Stimulated activated CD4-positive, alpha-beta T cell treated with anti-CD3 and anti-CD28 coated beads, Interleukin-4, amount 100 ng/mL, for 1 hour (primary cell): ENCODE measurements around the gene SLC39A13.

Experiments
- DNase-seq: peaks from one replicate; pipeline ENCODE4 v3.0.0-alpha.2; 2020

SLC39A13 gene

DNA sequence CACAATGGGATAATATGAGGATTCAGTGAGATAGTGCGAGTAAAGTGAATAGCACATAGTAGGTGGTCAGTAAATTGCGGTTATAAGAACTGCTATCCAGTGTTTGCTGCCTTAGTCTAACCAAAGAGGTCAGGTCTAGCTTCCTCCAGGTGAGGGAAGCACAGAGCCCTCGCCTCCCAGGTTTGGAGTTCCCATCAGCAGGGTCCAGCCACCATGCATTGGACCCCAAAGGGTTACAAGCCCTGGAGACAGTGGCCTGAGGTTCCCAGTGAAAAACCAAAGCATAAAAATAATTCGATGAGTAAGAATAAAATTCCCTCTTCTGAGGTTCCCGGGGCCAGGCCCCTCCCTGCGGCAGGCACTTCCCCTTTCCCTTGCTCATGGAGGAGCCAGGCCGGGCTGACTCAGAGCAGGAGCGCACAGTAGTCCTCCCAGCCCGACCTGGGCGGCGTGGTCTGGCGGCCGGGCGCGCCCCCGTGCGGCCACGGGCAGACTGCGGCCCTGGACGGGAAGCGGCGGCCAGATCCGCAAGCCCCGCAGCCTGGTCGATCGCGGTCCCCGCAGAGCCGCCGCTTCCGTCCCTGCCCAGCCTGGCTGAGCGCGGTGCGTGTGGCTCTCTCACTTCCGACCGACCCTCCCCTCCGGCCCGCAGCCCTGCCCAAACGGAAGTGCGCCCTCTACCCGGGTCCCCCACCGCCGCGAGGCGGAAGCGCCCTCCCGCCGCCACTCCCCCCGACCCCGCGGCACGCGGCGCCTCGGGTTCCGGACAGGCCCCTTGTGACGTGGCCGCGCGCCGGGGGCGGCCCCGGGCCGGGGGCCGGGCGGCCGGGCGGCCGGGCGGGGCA lies at the start of gene SLC39A13:
Gene SLC39A13 (plus strand): TSS at position 845 of the 845 bp plus-strand sequence. CDS start 1,505 bp downstream, outside the sequence.
- peak; percentile 90 for DNase-seq

DNA sequence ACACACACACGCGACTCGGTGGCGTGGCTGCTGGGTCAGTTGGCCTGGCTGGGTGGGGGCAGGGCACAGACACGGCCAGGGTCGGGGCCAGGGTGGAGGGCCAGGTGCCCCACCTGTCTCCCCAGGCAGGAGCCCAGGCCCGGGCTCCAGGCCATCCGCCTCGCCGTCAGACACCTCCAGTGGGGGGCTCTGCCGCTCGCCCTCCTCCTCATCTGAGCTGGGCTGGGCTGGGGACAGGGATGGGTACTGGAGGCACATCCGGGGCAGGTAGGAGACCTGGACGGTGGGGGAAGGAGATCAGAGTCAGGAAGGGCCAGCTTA lies 49.7 kb upstream of the SLC39A13 start:
- no peak for DNase-seq

DNA sequence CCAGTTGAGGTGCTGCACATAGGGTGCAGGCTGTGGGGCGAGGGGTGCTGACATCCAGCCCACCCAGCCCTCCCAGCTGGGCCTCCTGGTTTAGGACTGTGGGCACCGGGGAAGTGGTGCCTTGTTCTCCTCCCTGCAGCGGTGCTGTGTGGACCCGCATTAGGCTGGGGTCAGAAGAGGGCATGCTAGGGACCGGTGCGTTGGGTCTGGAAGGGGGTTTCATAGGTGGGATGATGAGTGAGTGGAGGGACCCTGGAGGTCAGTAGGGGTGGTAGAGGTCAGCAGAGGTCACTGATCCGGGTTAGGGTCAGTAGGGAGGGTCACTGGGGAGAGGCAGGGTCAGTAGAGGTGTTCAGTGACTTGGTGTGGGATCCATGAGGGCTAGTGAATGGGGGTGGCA lies 49.2 kb upstream of the SLC39A13 start:
- DNase-seq = no peak

DNA sequence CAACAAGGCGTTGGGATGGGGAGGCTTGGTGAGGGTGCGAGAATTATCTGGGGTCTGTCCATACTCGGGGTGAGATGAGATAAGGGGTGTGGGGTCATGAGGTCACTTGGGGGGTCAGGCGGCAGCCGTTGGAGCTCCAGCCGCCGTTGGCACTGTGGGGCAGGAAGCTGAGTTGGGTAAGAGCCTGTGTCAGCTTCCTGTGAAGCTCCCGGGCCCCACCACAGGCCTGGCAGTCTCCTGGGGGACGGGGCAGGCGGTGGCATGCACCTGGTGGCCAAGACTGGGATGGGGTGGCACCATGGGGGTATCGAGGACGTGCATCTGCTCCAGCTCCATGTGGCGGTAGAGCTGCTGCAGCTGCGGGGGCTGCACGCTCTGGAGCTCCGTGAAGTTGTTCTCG lies 48.8 kb upstream of the SLC39A13 start:
- no peak for DNase-seq

DNA sequence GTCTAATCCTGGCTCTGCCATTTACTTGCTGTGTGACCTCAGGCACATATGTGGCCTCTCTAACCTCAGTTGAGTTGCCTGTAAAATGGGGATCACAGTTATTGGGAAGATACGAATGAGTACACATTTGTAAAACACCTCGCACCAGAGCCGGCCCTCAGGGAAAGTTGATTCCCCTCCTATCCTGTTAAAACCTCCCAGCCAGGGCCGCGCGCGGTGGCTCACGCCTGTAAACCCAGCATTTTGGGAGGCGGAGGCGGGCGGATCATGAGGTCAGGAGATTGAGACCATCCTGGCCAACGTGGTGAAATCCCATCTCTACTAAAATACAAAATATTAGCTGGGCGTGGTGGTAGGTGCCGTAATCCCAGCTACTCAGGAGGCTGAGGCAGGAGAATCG lies 48.0 kb upstream of the SLC39A13 start:
- DNase-seq = no peak

DNA sequence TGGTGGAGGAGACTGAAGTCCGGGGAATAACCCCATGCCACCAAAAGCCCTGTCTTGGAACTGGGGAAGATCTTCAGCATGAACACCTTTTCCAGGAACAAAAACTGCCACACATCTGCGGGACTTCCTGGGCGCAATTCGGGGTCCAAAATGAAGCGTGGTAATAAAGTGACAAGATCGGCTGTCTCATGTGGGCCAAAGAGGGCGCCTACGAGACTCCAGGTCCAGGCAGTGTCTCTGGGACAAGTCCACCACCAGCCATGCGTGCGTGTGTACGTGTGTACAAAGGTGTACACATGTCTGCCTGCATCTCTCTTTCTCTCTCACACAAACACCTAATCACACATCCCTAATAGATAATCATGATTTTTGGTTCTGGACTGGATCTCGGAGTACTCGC lies 47.0 kb upstream of the SLC39A13 start:
- no peak for DNase-seq

DNA sequence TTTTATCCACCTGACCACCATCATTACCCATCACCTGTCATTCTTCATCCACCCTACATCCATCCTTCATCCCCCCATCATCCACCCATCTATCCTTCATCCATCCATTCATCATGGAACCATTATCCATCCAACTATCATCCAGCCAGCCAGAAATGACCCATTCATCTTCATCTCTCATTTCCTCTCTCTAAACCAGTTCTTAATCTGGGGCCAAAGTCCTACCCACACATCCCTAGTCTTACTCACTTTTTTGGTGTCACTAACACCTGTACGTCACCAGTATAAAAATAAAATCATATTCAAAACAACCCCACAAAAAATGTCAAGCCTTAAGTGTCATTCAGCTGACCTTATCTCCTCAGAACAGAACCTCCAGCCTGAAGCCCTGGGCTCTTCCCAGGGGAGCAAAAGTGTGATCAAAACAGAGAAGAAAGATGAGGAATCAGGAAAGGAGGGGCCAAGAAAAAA lies 42.3 kb upstream of the SLC39A13 start:
- DNase-seq = no peak

DNA sequence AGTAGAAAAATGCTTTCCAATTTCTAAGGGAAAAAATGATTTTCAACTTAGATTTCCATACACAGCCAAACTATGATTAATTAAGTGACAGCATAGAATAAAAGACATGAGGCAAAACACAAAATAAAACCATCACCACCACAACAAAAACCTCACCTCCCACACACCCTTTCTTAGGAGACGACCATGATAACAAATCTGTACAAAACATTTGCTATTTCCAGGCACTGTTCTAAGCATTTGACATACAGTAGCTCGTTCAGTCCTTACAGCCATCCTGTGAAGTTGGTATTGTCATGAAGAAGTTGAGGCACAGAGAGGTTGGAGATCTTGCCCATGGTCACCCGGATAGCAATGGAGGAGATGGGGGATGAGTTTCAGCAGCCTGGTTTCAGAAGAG lies 38.7 kb upstream of the SLC39A13 start:
- DNase-seq = no peak

DNA sequence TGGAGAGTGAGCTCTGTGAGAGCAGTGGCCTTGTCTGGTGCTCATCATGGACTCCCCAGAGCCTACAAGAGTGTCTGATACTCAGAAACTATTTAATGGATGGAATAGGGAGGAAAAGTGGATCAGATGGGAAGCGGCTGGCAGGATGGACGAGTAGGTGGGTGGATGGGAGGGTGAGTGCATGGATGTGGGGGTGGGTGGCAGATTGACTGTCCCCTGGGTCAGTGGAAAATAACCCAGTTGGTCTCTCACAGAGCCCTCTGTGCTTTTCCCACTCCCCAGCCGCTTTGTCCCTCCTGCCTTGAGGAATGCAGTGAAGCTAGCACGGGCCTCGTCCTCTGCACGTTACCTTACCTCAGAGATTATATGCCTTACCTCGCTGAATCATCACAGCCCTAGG lies 36.0 kb upstream of the SLC39A13 start:
- DNase-seq = no peak

DNA sequence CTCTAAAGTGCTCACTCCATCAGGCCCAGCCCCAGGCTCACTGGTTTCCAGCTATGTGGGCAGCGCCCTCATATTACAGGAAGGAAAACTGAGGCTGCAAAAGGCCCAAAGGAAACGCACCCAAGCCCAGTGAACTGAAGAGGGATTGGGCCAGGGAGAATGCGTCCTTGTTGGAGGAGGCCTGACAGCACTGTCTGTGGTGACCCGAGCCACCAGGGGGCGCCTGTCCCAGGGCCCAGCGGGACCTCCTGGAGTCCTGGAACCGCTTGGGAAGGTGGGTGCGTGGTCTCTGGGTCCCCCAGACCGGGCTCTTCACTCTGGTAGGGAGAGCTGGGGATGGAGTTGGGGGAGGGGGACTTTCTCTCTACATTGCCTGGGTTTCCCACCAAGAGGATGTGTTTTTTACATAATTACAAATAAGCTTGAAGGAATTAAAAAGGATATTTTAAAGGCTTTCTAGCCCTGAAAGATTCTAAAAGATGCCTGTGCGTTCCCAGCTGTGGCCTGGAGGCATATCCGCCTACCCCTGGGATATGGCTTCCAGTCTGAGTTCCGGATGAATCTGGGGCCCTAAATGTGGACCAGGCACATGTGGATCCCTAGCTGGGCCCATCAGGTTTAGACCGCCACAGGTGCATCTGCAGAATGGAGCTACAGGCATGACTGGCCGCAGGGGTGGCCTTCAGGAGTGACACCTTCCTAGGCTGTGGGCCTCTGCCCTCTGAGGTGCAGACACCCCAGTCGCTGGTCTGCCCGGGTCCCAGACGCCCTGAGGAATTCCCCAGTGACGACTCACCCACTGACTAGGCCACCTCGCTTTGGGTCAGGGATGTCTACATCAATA lies 34.3 kb upstream of the SLC39A13 start:
- peak; percentile 86 for DNase-seq

DNA sequence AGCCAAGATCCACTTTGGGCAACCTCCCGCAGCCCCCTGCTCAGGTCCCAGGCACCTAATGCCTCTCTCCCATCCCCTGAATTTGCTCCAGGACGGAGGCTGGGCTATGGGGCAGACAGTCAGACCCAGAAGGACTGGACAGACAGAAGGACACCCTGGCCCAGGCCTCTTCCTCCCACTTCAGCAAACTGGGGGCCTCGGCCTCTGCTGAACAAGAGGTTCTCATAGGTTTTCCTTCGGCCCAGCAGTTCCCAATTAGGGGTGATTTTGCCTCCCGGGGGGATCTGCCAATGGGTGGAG lies 33.7 kb upstream of the SLC39A13 start:
- no peak for DNase-seq

DNA sequence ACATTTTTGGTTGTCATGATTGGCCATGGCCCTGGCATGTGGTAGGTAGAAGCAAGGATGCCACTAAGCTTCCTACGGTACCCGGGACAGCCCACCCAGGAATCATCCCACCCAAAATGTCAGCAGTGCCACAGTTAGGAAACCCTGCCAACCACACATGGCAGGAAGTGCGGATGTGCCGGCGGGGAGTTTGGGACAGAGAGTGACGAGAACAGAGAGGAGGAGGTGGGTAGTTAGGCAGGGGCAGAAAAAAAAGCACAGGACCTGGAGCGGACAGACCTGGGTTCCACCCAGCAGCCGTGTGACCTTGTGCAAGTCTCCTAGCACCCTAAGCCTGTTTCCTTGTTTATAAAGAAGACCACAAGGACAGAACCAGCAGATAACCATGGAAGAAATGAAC lies 33.4 kb upstream of the SLC39A13 start:
- no peak for DNase-seq

DNA sequence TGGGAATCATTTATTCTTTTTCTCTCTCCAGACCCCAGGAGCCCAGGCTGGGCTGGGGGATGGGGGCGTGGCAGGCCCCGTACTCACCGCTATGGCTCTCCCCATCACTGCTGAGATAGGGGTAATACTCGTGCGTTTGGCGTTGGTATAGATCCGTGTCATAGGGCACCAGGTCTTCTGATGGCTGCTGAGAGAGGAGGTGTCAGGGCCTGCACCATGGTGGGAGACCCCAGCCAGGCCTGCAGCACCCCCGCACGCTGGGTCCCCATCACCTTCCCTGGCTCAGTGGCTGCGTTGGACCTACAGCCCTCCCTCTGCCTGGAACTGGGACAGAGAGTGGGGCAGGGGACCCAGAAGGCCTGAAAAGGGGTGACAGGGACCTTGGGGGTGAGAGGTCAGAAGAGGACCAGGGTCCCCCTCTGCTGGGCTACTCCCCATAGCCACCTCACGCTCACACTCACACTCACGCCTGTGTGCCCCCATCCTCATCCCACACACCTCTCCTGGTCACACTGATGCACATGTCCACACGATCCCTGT lies 32.8 kb upstream of the SLC39A13 start:
- no peak for DNase-seq

DNA sequence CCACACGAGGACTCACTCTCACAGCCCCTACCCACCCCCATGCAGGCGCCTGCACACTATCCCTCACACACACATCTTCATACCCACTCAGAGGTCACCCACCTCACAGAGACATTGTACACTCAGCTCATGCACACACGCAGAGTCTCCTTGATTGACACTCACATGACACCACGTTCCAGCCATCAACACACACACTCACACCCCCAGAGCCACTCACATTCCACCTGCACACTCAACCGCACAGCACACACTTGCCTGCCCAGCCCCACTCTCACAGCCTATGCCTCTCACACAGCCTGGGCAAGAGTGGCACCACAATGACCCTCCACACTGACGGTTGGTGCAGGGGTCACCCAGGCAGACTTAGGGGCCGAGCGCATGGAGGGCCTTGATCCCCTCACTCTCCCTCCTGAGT lies 32.3 kb upstream of the SLC39A13 start:
- no peak for DNase-seq

DNA sequence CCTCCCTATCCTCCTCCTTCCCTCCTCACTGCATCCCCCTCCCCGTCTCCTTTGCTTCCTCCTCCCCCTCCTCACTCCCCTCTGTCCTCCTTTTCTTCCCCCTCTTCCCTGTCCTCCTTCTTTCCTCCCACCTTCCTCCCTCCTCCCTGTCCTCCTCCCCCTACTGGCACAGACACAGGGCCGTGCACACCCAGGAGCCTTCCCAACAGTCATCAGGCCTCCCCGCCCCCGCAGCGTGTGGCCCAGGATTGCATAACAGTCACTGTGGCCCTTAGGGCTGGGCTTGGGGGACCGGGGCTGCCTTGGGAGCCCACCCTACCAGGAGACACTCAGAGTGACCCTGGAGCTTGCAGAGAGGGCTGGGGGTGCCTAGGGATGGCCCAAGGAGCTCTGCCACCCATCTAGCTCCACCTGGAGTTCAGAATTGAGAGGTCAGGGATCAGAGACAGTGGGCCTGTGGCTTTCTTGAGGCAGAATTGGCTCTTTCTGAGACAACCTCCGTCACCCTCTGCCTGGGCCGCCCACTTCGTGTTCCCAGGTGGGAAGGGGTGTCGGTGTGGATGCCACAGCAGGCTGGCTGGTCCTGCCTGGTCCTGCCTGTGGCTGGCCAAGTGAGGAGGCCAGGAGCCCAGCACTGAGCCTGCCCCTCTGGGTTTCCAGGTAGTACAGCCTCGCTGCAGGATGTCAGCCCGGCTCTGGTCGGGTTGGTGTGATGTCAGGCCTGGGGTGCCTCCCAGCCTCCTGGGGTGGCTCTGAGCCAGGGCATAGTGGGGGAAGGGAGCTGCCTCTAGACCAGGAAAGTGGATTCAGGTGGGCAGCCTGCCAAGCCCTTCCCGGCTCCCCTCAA lies 31.6 kb upstream of the SLC39A13 start:
- DNase-seq = no peak

DNA sequence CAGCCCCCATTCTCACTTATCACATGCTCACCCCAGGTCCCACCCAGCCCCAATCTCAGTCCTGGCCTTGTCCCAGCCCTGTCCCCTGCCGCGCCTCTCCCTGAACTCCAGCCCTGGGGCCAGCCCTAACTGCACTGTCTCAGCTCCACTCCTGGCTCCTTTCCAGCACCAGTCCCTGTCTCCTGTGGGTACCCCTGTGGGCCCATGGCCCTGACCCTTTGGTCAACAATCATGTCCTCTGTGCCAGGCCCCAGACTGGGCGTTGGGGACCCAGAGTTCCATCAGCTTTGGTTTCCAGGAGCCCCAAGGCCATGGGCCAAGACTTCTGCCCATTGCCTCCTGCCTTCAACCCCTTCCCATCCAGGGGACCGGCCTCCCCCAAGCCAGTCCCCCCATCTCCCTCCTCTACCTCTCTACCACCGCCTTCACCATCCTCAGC lies 30.8 kb upstream of the SLC39A13 start:
- DNase-seq = no peak

DNA sequence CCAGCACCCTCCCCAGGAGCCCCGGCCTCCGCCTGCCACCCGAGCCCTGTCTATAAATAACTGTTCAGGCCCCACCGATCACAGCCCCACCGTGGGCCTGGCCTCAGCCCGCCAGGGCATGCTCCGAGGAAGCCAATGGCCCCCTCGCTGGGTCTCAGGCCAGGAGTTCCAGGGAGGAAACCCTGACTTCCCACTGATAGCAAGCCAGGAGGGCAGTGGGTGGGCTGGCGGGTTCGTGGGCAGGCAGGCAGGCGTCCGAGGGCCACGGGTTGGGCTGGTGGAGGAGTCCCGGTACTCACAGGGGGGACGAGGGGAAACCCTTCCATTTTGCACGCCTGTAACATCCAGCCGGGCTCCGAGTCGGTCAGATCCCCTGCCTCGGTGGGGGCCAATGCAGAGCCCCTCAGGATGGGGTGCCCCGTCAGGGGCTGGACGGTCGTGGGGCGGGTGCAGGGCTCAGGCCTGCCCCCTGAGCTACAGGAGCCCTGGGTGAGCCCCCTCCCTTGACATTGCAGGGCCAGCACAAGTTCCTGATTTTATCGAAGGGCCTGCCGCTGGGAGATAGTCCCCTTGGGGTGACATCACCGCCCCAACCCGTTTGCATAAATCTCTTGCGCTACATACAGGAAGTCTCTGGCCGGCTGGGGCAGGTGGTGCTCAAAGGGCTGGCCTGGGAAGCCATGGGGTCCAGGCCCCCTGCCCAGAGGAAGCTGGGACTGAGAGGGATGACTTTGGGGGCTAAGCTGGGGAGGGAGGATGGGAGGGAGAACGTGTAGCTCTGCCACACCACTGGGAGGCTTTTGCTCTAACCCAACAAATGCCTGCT lies 30.2 kb upstream of the SLC39A13 start, which contains the start of gene SPI1:
Gene SPI1 (minus strand): TSS at position 538 of the 826 bp plus-strand sequence. CDS start 194 bp downstream, at position 344.
- DNase-seq = no peak

DNA sequence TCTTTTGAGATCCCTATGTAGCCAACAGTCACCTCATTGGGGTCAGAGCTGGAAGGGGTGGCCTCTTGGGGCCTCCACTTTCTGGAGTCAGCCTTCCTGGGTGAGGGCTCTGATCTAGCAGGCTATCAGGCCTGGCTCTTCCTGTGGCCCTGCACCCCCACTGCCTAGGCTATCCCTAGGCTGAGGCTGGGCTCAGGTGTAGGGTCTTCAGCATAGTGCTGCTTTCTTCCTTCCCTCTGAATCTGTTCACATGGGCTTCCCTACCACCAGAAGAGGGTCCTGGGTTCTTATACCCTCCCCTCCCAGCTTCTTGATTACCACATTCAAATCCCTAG lies 29.6 kb upstream of the SLC39A13 start:
- DNase-seq = no peak

DNA sequence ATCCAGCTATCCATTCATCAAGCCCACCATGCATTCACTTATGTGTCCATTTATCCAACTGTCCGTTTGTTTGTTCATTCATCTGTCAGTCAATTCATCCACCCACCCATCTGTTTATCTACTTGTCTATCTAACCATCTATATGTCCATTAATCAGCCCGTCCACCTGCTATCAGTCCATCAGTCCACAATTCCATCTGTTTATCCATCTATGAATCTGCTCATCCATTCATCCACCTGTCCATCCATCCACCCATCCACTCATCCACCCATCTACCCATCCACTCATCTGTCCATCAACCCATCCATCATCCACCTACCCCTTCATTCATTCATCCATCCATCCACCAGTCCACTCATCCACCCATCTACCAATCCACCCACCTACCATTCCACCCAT lies 29.1 kb upstream of the SLC39A13 start:
- no peak for DNase-seq

DNA sequence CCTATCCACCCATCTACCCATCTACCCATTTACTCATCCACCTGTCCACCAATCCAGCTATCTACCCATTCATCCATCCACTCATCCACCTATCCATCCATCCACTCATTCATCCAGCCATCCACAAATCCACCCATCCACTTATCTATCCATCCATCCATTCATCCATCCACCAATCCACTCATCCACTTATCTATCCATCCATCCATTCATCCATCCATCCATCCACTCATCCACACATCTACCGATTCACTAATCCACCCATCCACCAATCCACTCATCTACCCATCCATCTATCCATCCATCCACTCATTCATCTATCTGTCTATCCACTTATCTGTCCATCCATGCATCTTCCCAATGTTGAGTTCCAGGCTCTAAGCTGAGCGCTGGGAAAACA lies 28.3 kb upstream of the SLC39A13 start:
- DNase-seq = no peak

DNA sequence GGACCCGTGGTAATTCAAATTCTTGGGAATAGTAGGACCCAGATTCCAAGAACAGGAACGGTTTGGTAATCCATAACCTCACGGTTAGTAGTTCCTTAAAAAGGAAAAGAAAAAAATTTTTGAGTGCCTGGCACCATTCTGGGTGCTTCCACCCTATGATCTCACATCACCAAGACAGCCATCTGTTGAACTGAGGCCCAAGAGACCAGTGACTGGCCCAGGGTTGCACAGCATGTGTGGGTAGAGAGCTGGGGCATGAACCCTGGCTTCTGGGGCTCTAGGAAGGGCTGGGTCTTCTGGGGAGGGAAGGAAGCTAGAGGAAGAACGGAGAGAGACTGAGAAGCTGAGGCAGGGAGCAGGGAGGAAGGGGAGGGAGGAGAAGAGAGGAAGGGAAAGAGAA lies 25.3 kb upstream of the SLC39A13 start:
- no peak for DNase-seq

DNA sequence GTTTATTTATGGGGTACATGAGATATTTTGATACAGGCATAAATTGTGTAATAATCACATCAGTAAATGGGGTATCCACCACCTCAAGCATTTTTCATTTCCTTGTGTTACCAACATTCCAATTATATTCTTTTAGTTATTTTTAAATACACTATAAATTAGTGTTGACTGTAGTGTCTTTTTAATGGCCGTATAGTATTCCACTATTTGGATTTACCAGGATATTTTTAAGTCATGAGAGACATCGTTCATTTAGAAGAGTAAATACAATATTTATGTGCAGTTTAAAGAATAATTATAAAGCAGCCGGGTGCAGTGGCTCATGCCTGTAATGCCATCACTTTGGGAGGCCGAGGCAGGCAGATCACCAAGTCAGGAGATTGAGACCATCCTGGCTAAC lies 23.9 kb upstream of the SLC39A13 start:
- no peak for DNase-seq
